Common myeloid progenitor, CD34-positive (primary cell): ENCODE results near the gene ITSN1.

Experiments used
- CTCF ChIA-PET: fragments of 350-600 bp; sonication (Branson Sonifier 250); formaldehyde crosslinking; loops from one replicate; lab custom pipeline; 2021; ENCODE audit warnings: antibody characterized with exemption; lab: Charles Lee
- POLR2A ChIA-PET: fragments of 350-600 bp; sonication (Branson Sonifier 250); formaldehyde crosslinking; loops from one replicate; lab custom pipeline; 2021; ENCODE audit warnings: antibody characterized with exemption; lab: Charles Lee
- DNase-seq, 3 donors: peaks; one replicate each; pipeline versions ENCODE4 v3.0.0 to v3.0.0-alpha.2; 2013
- H3K27ac ChIP-seq, 2 experiments: 1 replicate in 1 of 2; 2 replicates in 1 of 2; pipeline ENCODE4 v1.7.0; 2013; ENCODE audit warnings: inconsistent platforms in 2 of 2, low read length in 2 of 2, mild to moderate bottlenecking in 2 of 2, low read depth in 1 of 2, moderate library complexity in 1 of 2; ENCODE audit not compliant: severe bottlenecking in 2 of 2, insufficient read depth in 1 of 2, poor library complexity in 1 of 2
- H3K27me3 ChIP-seq, 5 experiments: replicated peaks in 2 of 5; 1 replicate in 3 of 5; 2 replicates in 2 of 5; pipeline versions ENCODE4 v1.6.1 to v1.7.0; 2013; ENCODE audit warnings: low read length in 4 of 5, mild to moderate bottlenecking in 2 of 5, moderate library complexity in 2 of 5, inconsistent platforms in 1 of 5; ENCODE audit not compliant: insufficient read depth in 5 of 5, control insufficient read depth in 4 of 5
- H3K36me3 ChIP-seq, 4 experiments: 1 replicate in 2 of 4; 2 replicates in 2 of 4; pipeline versions ENCODE4 v1.6.1 to v1.7.0; 2013; ENCODE audit warnings: low read length in 3 of 4, control low read depth in 1 of 4, mild to moderate bottlenecking in 1 of 4; ENCODE audit not compliant: control insufficient read depth in 4 of 4, insufficient read depth in 4 of 4
- H3K4me1 ChIP-seq, 4 experiments: 1 replicate in 3 of 4; 2 replicates in 1 of 4; pipeline versions ENCODE4 v1.6.1 to v1.7.1; 2013; ENCODE audit warnings: low read length in 3 of 4, mild to moderate bottlenecking in 3 of 4, control low read depth in 1 of 4, inconsistent platforms in 1 of 4, moderate library complexity in 1 of 4; ENCODE audit not compliant: control insufficient read depth in 4 of 4, insufficient read depth in 4 of 4; ENCODE audit errors: control extremely low read depth in 1 of 4
- H3K4me3 ChIP-seq, 7 experiments: 1 replicate in 4 of 7; 2 replicates in 3 of 7; pipeline versions ENCODE4 v1.5.1 to v1.7.0; 2013; ENCODE audit warnings: mild to moderate bottlenecking in 7 of 7, low read length in 6 of 7, moderate library complexity in 6 of 7, inconsistent platforms in 2 of 7, low read depth in 2 of 7, control low read depth in 1 of 7; ENCODE audit not compliant: insufficient read depth in 4 of 7, control insufficient read depth in 1 of 7; ENCODE audit errors: extremely low read depth in 1 of 7
- H3K9me3 ChIP-seq, 5 experiments: 1 replicate in 4 of 5; 2 replicates in 1 of 5; pipeline versions ENCODE4 v1.6.1 to v1.7.1; 2013; ENCODE audit warnings: low read length in 4 of 5, mild to moderate bottlenecking in 2 of 5, inconsistent platforms in 1 of 5, low read depth in 1 of 5, moderate library complexity in 1 of 5; ENCODE audit not compliant: control insufficient read depth in 4 of 5, insufficient read depth in 2 of 5; ENCODE audit errors: control extremely low read depth in 1 of 5
- WGBS: methylation state at CpG from one replicate; pipeline ENCODE4 v1.1.5; 2013; ENCODE audit not compliant: insufficient coverage; 5-methylcytosine and 5-hydroxymethylcytosine counted together

Gene ITSN1

GRCh38 chr21:33914188-33914587, 271.9 kb downstream of the ITSN1 start:
- no peak overlapping the region for H3K27ac ChIP-seq
- H3K4me1 ChIP-seq, result peaks cover 10 to 16% (median 13%) of the 10 kb centered on the region in 4 experiments
- CTCF ChIA-PET, result interaction anchor here (0.7 to 3.3 kb wide), 3 partner anchors 9 to 448 kb away, joined by 3 to 17 read pairs (median 4); no protein-coding TSS in a partner anchor
- WGBS, result 95% methylated on average over 4 of the region's 5 CpGs
- H3K9me3 ChIP-seq, result no peaks in the 10 kb centered on the region
- H3K27me3 ChIP-seq, result no peaks in the 10 kb centered on the region
- peak overlapping the region in 3 of 7 experiments; percentile 42 to 99 (median 99) for H3K4me3 ChIP-seq
- DNase-seq, result no peak
- H3K36me3 ChIP-seq, result peaks cover 11 to 38% (median 32%) of the 10 kb centered on the region in 4 experiments
- POLR2A ChIA-PET, result interaction anchor here (0.6 kb wide), 1 partner anchor 12 kb away, joined by 3 read pairs; no protein-coding TSS in a partner anchor

GRCh38 chr21:33915368-33916199, 273.3 kb downstream of the ITSN1 start, which contains the start of gene ATP5PO:
TSS of gene ATP5PO (minus strand) at chr21:33915804. CDS start at chr21:33915763, 41 bp downstream.
- Histone ChIP-seq H3K36me3 (peaks cover 3 to 26% (median 21%) of the 10 kb centered on the region in 4 experiments), H3K4me3 (peak within 1 kb of the TSS; percentile 87 to 100 (median 98)), H3K27ac (peak within 1 kb of the TSS; percentile 78 to 94), H3K27me3 (no peaks in the 10 kb centered on the region), H3K4me1 (peaks cover 10 to 16% (median 13%) of the 10 kb centered on the region in 4 experiments), H3K9me3 (no peaks in the 10 kb centered on the region)
- whole genome bisulfite sequencing, result 0% methylated on average over 38 of the region's 45 CpGs
- POLR2A ChIA-PET, result no interaction called here
- CTCF ChIA-PET, result interaction anchor here (1.1 kb wide), 1 partner anchor 447 kb away, joined by 4 read pairs; no protein-coding TSS in a partner anchor
- DNase-seq, result peak; percentile 96 to 99 (median 98)

DNA sequence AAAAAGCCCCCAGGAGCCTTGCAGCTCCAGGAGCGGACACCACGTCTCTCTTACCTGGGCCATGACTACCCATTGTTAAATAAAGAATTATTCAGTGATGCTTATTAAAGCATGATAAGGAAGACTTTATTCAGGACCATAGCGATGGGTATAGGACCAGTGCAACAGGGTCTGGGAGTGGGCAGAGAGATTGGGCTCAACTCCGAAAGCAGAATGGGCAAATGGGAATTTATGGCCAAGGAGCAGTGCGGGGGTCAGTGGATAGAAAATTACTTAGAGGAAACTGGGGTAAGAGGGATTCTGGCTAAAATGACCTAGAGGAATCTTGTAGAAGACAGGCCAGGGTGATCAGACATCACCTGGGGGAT, 273.9 kb downstream of the ITSN1 start:
- POLR2A ChIA-PET, result no interaction called here
- Histone ChIP-seq H3K4me3 (peak overlapping the region in 6 of 7 experiments; percentile 87 to 100 (median 98)), H3K36me3 (peaks cover 2 to 20% (median 18%) of the 10 kb centered on the region in 4 experiments), H3K9me3 (no peaks in the 10 kb centered on the region), H3K27me3 (no peaks in the 10 kb centered on the region), H3K4me1 (peaks cover 10 to 16% (median 13%) of the 10 kb centered on the region in 4 experiments), H3K27ac (peak overlapping the region in 1 of 2 experiments; percentile 94)
- DNase-seq, result no peak
- CTCF ChIA-PET, result no interaction called here
- WGBS, result 98% methylated on average over 3 of the region's 5 CpGs

DNA sequence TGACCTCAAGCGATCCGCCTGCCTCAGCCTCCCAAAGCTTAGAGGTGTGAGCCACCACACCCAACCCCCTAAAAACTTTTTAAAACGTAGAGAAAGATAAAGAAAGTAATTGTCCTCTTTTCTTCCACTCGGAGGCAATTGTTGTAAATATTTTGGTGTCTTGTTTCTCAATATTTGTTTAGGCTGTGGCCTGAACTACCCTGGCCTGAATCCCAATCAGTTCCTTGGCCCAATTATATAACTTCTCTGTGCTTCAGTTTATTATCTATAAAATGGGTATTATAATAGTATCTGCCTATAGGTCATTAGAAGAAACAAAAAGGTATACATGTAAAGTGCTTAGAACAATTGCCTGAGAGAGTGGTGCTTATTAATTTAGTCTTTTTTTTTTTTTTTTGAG, 275.1 kb downstream of the ITSN1 start:
- ChIA-PET POLR2A (interaction anchor here (0.6 kb wide), 1 partner anchor 83 kb away, joined by 3 read pairs; no protein-coding TSS in a partner anchor), CTCF (no interaction called here)
- no peaks in the 10 kb centered on the region for H3K27me3 ChIP-seq
- WGBS, result no CpG with 5 or more reads among the region's 4 CpGs
- peaks cover 0 to 10% (median 8%) of the 10 kb centered on the region in 4 experiments for H3K36me3 ChIP-seq
- H3K9me3 ChIP-seq, result no peaks in the 10 kb centered on the region
- no peak for DNase-seq
- no peak overlapping the region for H3K27ac ChIP-seq
- H3K4me3 ChIP-seq, result no peak overlapping the region
- peaks cover 10 to 16% (median 13%) of the 10 kb centered on the region in 4 experiments for H3K4me1 ChIP-seq

GRCh38 chr21:33924079-33924765, 281.9 kb downstream of the ITSN1 start:
- 32% methylated on average over 13 of the region's 13 CpGs for WGBS
- Histone ChIP-seq H3K9me3 (no peaks in the 10 kb centered on the region), H3K4me1 (peaks cover 0 to 8% (median 0%) of the 10 kb centered on the region in 4 experiments), H3K4me3 (no peak overlapping the region), H3K36me3 (no peaks in the 10 kb centered on the region), H3K27ac (no peak overlapping the region), H3K27me3 (no peaks in the 10 kb centered on the region)
- ChIA-PET POLR2A (interaction anchor here (0.6 kb wide), 1 partner anchor 105 kb away, joined by 3 read pairs; no protein-coding TSS in a partner anchor), CTCF (interaction anchor here (0.7 to 4.3 kb wide), 50 partner anchors 9 to 449 kb away, joined by 3 to 112 read pairs (median 4); partner anchors contain the start of genes MRPS6 and SLC5A3)
- peak; percentile 78 to 85 (median 80) for DNase-seq

DNA sequence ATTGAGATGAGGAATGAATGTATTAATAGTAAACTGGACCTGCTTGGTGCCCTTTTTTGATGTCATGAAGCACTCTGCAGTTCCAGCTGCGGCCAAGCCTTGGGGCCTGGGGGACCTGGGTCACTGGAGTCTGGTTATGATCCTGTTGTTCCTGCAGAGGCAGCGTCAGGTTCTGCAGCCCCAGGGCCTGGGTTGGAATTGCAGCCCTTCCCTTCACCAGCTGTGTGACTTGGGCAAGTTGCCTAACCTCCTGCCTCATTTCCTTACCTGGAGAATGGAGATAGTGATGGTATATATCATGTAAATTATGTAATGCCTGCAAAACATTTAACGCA, 282.4 kb downstream of the ITSN1 start:
- H3K4me1 ChIP-seq, result peaks cover 0 to 8% (median 0%) of the 10 kb centered on the region in 4 experiments
- DNase-seq, result peak in 2 of 3 donors; percentile 31 to 44
- no peak overlapping the region for H3K4me3 ChIP-seq
- H3K36me3 ChIP-seq, result no peaks in the 10 kb centered on the region
- no peaks in the 10 kb centered on the region for H3K27me3 ChIP-seq
- ChIA-PET POLR2A (no interaction called here), CTCF (interaction anchor here (0.7 to 4.3 kb wide), 41 partner anchors 8 to 449 kb away, joined by 3 to 112 read pairs (median 5); partner anchors contain the start of genes MRPS6 and SLC5A3)
- no peaks in the 10 kb centered on the region for H3K9me3 ChIP-seq
- WGBS, result 65% methylated on average over 3 of the region's 3 CpGs
- H3K27ac ChIP-seq, result no peak overlapping the region
